MM.1S (cell line): ENCODE data around the gene TPK1.

Experiments used
- DNase-seq: peaks from one replicate; pipeline ENCODE4 v3.0.0-alpha.2; 2015
- H2AFZ ChIP-seq: fragments of 300-600 bp; sonication (generic); 2 replicates; pipeline ENCODE4 v1.6.0; 2016; ENCODE audit warnings: antibody characterized with exemption, low read length
- H3F3A ChIP-seq: fragments of 300-600 bp; sonication (generic); 2 replicates; pipeline ENCODE4 v1.6.1; 2016; ENCODE audit warnings: mild to moderate bottlenecking, antibody characterized with exemption, low read length, moderate library complexity, mixed read lengths; ENCODE audit not compliant: insufficient read depth
- H3K27ac ChIP-seq: fragments of 300-600 bp; sonication (generic); 2 replicates; pipeline ENCODE4 v1.5.1; 2016; ENCODE audit warnings: mild to moderate bottlenecking, low read length
- H3K27me3 ChIP-seq: fragments of 300-600 bp; sonication (generic); replicated peaks from 2 replicates; pipeline ENCODE4 v1.6.0; 2016; ENCODE audit warnings: low read length; ENCODE audit not compliant: insufficient read depth
- H3K36me3 ChIP-seq: fragments of 300-600 bp; sonication (generic); replicated peaks from 2 replicates; pipeline ENCODE4 v1.6.1; 2016; ENCODE audit warnings: mild to moderate bottlenecking, low read length, mixed read lengths; ENCODE audit not compliant: insufficient read depth
- H3K4me1 ChIP-seq: fragments of 300-600 bp; sonication (generic); 2 replicates; pipeline ENCODE4 v1.6.1; 2016; ENCODE audit warnings: low read length, mixed read lengths
- H3K4me2 ChIP-seq: fragments of 300-600 bp; sonication (generic); 2 replicates; pipeline ENCODE4 v1.6.0; 2016; ENCODE audit warnings: low read depth, low read length
- H3K4me3 ChIP-seq: fragments of 300-600 bp; sonication (generic); 2 replicates; pipeline ENCODE4 v1.5.1; 2016; ENCODE audit warnings: low read length, mixed read lengths
- H3K79me2 ChIP-seq: fragments of 300-600 bp; sonication (generic); 2 replicates; pipeline ENCODE4 v1.6.1; 2016; ENCODE audit warnings: mixed run types, low read length, mixed read lengths
- H3K9ac ChIP-seq: fragments of 300-600 bp; sonication (generic); 2 replicates; pipeline ENCODE4 v1.6.1; 2016; ENCODE audit warnings: low read length, mixed read lengths
- H3K9me2 ChIP-seq: fragments of 300-600 bp; sonication (generic); replicated peaks from 2 replicates; pipeline ENCODE4 v1.6.1; 2016; ENCODE audit warnings: mild to moderate bottlenecking, low read length, mixed read lengths; ENCODE audit not compliant: insufficient read depth
- H3K9me3 ChIP-seq: fragments of 300-600 bp; sonication (generic); replicated peaks from 2 replicates; pipeline ENCODE4 v1.6.1; 2016; ENCODE audit warnings: mild to moderate bottlenecking, low read length, mixed read lengths; ENCODE audit not compliant: insufficient read depth
- H4K20me1 ChIP-seq: fragments of 300-600 bp; sonication (generic); 2 replicates; pipeline ENCODE4 v1.6.1; 2016; ENCODE audit warnings: mild to moderate bottlenecking, low read length, moderate library complexity, mixed read lengths; ENCODE audit not compliant: insufficient read depth
- CTCF ChIP-seq: fragments of 300-600 bp; sonication (generic); IDR thresholded peaks from 2 replicates; pipeline ENCODE4 v1.5.1; 2016; ENCODE audit warnings: antibody characterized with exemption, low read length, mixed read lengths
- EZH2 ChIP-seq: fragments of 300-600 bp; sonication (generic); optimal IDR thresholded peaks from 2 replicates; pipeline ENCODE3; 2017; ENCODE audit warnings: low read depth, mild to moderate bottlenecking, antibody characterized with exemption, low read length, mixed read lengths
- EZH2phosphoT487 ChIP-seq: fragments of 300-600 bp; sonication (generic); IDR thresholded peaks from 2 replicates; pipeline ENCODE4 v1.6.1; 2018; ENCODE audit warnings: antibody characterized with exemption, low read length

Gene TPK1

GRCh38 chr7:144785521-144785920 is 50.3 kb downstream of the TPK1 start:
- Histone ChIP-seq H4K20me1 (no peaks in the 10 kb centered on the region), H2AFZ (no peak overlapping the region), H3K27me3 (no peaks in the 10 kb centered on the region), H3K9me2 (no peaks in the 10 kb centered on the region), H3K79me2 (no peaks in the 10 kb centered on the region), H3K27ac (no peak overlapping the region), H3K36me3 (no peaks in the 10 kb centered on the region), H3K4me3 (no peak overlapping the region), H3K9me3 (no peaks in the 10 kb centered on the region), H3K4me1 (no peaks in the 10 kb centered on the region), H3K4me2 (no peak overlapping the region), H3K9ac (no peak overlapping the region), H3F3A (no peaks in the 10 kb centered on the region)
- TF ChIP-seq EZH2phosphoT487, result no peak
- TF ChIP-seq EZH2, result no peak
- no peak for TF ChIP-seq CTCF
- no peak for DNase-seq

GRCh38 chr7:144784943-144785342 is 50.9 kb downstream of the TPK1 start:
- Histone ChIP-seq H4K20me1 (no peaks in the 10 kb centered on the region), H3K9me3 (no peaks in the 10 kb centered on the region), H3K27ac (no peak overlapping the region), H3K36me3 (no peaks in the 10 kb centered on the region), H3K27me3 (no peaks in the 10 kb centered on the region), H3F3A (no peaks in the 10 kb centered on the region), H3K4me2 (no peak overlapping the region), H3K79me2 (no peaks in the 10 kb centered on the region), H3K9ac (no peak overlapping the region), H3K9me2 (no peaks in the 10 kb centered on the region), H2AFZ (no peak overlapping the region), H3K4me1 (no peaks in the 10 kb centered on the region), H3K4me3 (no peak overlapping the region)
- DNase-seq, result no peak
- no peak for TF ChIP-seq CTCF
- TF ChIP-seq EZH2phosphoT487, result no peak
- TF ChIP-seq EZH2, result no peak

- DNase-seq, result no peak
- Histone ChIP-seq H3K36me3 (no peaks in the 10 kb centered on the region), H2AFZ (no peak overlapping the region), H3K4me2 (no peak overlapping the region), H3F3A (no peaks in the 10 kb centered on the region), H3K9ac (no peak overlapping the region), H4K20me1 (no peaks in the 10 kb centered on the region), H3K79me2 (no peaks in the 10 kb centered on the region), H3K4me1 (no peaks in the 10 kb centered on the region), H3K27me3 (no peaks in the 10 kb centered on the region), H3K27ac (no peak overlapping the region), H3K4me3 (no peak overlapping the region), H3K9me3 (no peaks in the 10 kb centered on the region), H3K9me2 (no peaks in the 10 kb centered on the region)
- TF ChIP-seq EZH2, result no peak
- no peak for TF ChIP-seq CTCF
- TF ChIP-seq EZH2phosphoT487, result no peak
These were observed 51.4 kb downstream of the TPK1 start for GRCh38 chr7:144784441-144784840.

- H2AFZ ChIP-seq, result no peak overlapping the region
These were observed 53.0 kb downstream of the TPK1 start for GRCh38 chr7:144782883-144783282.

More at GRCh38 chr7:144782883-144783282, 53.0 kb downstream of the TPK1 start:
- DNase-seq, result no peak
- Histone ChIP-seq H3K9me3 (no peaks in the 10 kb centered on the region), H3K27me3 (no peaks in the 10 kb centered on the region), H4K20me1 (no peaks in the 10 kb centered on the region), H3K4me3 (no peak overlapping the region), H3K4me2 (no peak overlapping the region), H3K9ac (no peak overlapping the region), H3K4me1 (no peaks in the 10 kb centered on the region), H3K27ac (no peak overlapping the region), H3K36me3 (no peaks in the 10 kb centered on the region), H3K79me2 (no peaks in the 10 kb centered on the region), H3K9me2 (no peaks in the 10 kb centered on the region), H3F3A (no peaks in the 10 kb centered on the region)
- TF ChIP-seq EZH2phosphoT487 (no peak), EZH2 (no peak), CTCF (no peak)
